GM12865 (cell line): ENCODE data around the gene SYNE1.

ENCODE experiments used
- DNase-seq: peaks from one replicate; pipeline ENCODE4 v3.0.0; 2010; ENCODE audit warnings: low read depth
- H3K4me3 ChIP-seq: 2 replicates; pipeline ENCODE4 v1.5.1; 2011; ENCODE audit warnings: mild to moderate bottlenecking, low read depth, low read length, control low read depth
- TF ChIP-seq, protein P1 (sequence below): IDR thresholded peaks from 2 replicates; pipeline ENCODE4 v1.5.1; 2011; ENCODE audit warnings: low read length, control low read depth, low read depth, inconsistent platforms; ENCODE audit not compliant: insufficient read depth; ENCODE audit errors: missing control alignments

SYNE1 gene

DNA sequence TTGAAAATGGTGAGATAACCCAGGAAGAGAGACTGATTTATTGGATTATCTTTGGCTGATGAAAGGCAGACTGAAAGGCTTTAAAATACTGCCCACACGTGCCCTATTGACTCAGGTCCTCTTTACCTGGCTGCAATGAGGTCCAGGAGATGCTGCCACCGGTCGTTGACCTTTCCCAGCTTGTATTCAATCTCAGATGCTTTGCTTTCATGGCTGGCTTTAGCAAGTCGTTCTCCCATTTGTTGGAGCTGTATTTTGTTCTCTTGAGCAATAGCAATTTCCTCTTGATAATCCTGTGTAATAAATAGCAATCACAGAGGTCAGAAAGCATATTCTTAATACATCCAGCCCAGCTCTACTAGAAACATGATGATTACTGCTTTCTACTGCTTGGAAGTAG, 460.9 kb downstream of the SYNE1 start:
- DNase-seq, result no peak
- TF ChIP-seq, protein P1, sequence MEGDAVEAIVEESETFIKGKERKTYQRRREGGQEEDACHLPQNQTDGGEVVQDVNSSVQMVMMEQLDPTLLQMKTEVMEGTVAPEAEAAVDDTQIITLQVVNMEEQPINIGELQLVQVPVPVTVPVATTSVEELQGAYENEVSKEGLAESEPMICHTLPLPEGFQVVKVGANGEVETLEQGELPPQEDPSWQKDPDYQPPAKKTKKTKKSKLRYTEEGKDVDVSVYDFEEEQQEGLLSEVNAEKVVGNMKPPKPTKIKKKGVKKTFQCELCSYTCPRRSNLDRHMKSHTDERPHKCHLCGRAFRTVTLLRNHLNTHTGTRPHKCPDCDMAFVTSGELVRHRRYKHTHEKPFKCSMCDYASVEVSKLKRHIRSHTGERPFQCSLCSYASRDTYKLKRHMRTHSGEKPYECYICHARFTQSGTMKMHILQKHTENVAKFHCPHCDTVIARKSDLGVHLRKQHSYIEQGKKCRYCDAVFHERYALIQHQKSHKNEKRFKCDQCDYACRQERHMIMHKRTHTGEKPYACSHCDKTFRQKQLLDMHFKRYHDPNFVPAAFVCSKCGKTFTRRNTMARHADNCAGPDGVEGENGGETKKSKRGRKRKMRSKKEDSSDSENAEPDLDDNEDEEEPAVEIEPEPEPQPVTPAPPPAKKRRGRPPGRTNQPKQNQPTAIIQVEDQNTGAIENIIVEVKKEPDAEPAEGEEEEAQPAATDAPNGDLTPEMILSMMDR, result no peak
- H3K4me3 ChIP-seq, result no peak overlapping the region

DNA sequence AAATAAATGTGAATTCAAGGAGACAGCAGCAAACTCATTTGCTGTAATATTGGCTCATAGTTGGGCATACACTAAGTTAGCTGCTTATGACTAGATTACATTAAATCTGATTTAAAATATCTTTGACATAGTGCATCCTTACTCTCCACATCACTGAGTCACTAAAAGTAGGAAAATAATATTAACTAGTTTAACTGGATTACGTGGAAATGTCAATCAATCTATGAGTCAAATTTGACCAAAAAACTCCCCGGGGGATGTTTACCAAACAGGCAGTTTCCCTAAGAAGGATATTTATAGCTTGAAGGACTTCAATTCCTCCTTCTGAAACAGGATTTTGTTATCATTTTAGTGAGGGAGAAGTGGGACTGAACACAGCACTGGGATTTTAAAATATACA, 463.2 kb downstream of the SYNE1 start:
- H3K4me3 ChIP-seq, result no peak overlapping the region
- TF ChIP-seq, protein P1, result no peak
- no peak for DNase-seq

DNA sequence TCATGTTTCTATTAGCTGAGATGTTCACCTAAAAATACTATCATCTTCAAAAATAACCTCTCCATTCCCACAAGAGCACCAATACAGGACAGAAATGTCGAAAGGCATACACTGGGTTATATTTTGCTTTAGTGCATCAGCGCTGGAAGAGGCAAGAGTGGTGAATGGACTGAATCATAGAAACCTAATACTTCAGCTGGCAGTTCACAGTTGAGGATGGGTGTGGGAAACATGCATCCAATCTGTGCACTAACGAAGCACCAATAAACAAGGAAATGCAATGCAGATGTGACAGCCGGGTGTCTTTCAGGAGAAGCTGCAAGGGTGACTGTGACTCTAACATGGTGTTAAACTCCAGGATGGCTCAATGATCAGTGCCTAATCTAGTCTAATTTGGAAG, 463.8 kb downstream of the SYNE1 start:
- no peak overlapping the region for H3K4me3 ChIP-seq
- DNase-seq, result no peak
- TF ChIP-seq, protein P1, result no peak

DNA sequence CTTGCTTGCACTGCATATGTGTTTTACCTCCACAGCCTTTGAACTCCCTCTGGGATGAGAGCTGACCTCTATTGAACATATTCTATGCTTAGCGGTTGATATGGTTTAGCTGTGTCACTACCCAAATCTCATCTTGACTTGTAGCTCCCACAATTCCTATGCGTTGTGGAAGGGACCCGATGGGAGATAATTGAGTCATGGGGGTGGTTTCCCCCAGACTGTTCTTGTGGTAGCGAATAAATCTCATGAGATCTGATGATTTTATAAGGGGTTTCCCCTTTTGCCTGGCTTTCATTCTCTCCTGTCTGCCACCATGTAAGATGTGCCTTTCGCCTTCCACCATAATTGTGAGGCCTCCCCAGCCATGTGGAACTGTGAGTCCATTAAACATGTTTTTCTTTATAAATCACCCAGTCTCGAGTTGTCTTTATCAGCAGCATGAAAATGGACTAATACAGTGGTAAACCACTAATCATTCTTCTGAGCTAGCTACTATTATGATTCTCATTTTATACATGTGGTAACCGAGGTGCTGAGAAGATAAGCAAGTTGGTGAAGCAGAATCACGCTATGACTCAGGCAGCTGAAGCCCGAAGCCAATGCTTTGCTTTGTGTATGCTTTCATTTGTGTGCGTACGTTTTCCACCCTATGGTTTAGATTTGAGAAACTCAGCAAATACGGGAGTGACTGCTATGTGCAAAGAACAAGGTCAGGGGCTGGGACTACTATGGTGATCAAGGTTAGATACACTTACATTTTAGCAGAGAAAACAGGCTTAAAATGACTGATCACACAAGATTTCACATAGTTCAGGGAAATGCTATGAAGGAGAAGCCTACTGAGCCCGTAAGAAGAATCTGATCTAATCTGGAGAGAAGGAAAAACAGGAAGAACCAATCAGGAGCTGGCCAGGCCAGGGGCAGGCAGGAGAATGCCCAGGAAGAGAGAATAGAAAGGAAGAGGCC, 466.2 kb downstream of the SYNE1 start:
- H3K4me3 ChIP-seq, result peak overlapping the region; percentile 41
- DNase-seq, result peak; percentile 93
- TF ChIP-seq, protein P1, result no peak

DNA sequence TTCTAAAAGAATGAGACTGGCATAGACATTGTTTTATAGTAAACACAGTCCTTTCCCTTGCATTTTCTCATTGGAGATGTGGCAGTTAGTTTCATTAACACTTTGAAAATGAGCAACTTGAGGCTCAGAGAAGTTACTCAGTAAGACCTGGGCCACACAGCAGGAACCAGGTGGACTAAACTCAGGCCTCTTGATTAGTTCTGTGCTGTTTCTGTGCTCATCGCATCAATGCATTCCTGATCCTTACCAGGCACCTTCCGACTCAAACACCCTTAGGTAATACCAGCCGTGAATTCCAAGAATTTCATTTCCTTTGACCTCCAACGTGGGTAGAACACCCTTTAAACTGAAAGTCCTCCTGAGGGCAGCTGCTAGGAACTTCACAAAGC, 466.9 kb downstream of the SYNE1 start:
- H3K4me3 ChIP-seq, result no peak overlapping the region

DNA sequence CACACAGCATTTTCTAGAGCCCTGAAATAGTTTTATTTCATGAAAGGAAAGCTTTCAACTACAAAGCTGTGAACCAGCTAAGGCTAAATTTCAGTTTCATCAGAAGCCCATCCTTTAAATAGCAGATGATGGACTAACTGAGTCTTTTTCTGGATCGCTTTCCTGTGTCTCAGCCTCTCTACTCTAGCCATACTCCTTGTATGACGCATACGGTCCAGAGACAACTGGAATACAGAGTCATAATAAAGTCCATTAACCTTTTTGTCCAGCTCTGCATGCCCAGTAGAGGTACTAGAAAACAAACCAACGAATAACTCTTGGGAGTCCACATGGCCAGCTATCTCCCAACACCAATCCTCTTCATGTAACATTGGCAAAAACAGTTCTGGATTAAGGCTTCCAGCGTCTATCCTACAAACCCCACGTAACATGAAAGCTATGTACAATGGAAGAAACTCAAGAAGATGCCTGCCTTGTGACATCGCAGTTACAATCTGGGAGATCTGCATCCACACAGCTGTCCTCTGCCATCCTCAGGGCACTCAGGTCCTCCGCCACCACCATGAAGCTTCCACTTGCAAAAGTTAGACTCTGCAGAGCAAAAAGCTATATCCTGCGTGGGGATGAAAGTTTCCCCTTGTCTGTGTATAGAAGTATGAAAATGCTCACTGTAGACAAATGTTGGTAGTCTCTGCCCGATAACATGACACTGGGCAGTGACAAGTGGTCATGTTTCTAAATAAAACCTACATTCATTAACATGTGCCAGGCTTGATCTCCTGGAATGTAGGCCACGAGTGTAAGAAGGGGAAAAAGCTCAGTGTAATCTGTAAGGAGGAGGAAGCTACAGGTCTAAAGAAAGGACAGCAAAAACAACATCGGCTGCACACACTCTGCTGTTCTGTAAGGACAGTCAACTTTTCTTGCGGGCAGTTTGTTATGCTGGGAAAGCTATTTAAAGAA, 469.2 kb downstream of the SYNE1 start:
- TF ChIP-seq, protein P1, result no peak
- peak; percentile 31 for DNase-seq
- H3K4me3 ChIP-seq, result peak overlapping the region; percentile 40

More for the DNA sequence above, 466.9 kb downstream of the SYNE1 start:
- DNase-seq, result no peak
- TF ChIP-seq, protein P1, result no peak
